HG03520 (cell line): ENCODE measurements around the gene ACAD10.
"Not testable (repeated sequence)": the region's sequence is repeated elsewhere in the genome, so short reads cannot be mapped to it uniquely, and the experiment has no call there.

Experiments used
- ATAC-seq: cut with Tn5 transposase; IDR thresholded peaks from one replicate; pipeline ENCODE4 v1.9.1; 2021; ENCODE audit warnings: mild to moderate bottlenecking, moderate library complexity; ENCODE audit not compliant: unreplicated experiment

Gene ACAD10

DNA sequence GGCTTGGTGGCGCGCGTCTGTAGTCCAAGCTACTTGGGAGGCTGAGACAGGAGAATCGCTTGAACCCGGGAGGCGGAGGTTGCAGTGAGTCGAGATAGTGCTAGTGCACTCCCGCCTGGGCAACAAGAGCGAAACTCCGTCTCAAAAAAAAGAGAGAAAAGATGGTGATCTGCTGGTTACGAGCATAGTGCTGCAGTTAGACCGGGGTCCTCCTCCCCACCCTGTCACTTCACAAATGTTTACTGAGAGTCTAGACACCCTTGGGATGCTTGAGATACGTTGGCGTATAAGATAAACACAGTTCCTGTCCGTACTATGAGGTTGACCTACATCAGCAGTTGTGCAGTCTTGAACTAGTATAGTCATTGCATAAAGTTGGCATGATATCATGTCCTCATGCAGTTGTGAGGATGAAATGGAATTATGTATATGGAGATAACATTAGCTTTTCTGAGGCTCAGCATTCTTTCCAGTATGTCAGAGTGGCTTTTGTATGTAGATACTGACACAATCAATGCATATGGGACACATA is 787 bp downstream of the ACAD10 start:
- ATAC-seq = no peak

DNA sequence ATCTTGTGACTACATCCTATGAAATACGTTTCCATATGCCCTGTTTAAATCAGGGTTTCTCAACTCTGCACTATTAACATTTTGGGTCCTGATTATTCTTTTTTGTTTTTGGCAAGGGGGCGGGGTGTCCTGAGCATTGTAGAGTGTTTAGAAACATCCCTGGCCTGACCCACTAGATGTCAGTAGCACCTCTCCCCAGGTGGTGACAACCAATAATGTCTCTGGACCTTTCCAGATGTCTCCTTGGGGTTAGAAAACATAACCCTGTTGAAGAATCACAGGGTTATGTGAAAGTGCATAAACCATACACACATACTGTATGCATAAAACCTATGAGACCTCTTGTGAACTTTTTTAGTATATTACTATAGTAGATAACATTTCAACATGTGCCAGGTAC is 1.4 kb downstream of the ACAD10 start:
- ATAC-seq = no peak

DNA sequence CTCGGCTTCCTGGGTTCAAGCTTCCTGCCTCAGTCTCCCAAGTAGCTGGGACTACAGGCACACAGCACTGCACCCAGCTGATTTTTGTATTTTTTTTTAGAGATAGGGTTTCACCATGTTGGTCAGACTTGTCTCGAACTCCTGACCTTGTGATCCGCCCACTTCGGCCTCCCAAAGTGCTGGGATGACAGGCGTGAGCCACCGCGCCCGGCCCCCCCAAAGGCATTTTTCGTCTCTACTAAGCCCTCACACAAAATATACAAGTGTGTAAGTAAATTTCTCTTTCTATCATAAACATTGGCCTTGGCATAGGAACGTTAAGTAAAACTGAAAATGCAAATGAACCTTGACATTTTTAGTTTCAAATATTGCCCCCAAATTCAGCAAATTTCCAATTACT is 2.1 kb downstream of the ACAD10 start:
- ATAC-seq = no peak

DNA sequence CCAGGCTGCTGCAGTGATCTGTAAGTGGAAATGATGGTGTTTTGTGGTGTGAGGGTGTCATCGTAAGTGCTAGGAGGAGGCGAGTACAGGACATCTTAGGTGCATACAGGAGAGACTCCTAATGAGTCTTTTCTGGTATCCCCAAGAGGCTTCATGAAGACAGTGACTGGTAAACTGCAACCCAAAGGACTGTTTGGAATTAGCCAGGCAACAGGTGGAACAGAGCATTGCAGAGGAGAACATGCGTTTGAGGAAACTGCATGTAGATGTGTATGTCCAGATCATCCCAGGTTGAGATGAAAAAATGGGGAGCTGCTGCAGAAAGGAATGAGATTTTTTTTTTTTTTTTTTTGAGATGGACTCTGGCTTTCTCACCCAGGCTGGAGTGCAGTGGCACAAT is 5.4 kb downstream of the ACAD10 start:
- no peak for ATAC-seq

DNA sequence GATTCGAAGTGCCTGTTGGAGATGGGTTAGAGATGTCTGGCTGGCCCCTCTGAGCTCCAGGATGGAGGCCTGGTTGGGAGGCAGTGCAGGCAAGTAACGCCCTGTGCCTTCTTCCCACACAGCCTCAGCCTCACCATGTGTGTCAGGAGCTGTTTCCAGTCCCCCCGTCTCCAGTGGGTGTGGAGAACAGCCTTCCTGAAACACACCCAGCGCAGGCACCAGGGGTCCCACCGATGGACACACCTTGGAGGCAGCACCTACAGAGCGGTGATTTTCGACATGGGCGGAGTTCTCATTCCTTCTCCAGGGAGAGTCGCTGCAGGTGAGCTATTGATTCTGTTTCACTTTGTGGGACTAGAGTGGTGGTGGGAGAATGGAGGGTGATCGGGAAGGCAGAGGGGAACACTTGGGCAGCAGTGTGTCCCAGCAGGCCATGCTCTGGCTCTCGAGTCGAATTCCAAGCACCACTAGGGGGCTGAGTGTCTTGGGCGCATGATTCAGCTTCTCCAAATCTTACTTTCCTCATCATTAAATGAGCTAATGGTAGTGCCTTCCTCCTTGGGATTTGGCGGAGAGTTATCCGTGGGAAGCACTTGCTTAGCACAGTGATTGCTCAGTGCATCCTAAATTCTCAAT is 6.8 kb downstream of the ACAD10 start:
- ATAC-seq = no peak

DNA sequence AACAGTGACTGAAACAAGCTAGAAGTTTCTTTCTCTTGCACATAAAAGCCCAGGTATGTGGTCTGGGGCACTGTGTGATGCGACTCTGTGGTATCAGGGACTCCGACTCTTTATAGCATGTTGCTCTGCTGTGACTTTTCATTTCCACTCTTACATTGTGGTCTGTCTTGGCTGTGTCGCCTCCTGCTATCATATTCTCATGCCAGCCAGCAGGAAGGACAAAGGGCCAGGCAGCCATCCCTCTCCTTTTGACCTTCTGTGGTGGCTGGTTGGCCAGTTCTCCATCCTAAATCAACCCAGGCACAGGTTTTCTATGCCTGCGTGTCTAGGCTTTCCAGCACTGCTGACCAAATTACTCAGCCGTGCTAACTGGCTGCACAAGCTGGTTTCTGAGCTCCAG is 8.0 kb downstream of the ACAD10 start:
- ATAC-seq = no peak

DNA sequence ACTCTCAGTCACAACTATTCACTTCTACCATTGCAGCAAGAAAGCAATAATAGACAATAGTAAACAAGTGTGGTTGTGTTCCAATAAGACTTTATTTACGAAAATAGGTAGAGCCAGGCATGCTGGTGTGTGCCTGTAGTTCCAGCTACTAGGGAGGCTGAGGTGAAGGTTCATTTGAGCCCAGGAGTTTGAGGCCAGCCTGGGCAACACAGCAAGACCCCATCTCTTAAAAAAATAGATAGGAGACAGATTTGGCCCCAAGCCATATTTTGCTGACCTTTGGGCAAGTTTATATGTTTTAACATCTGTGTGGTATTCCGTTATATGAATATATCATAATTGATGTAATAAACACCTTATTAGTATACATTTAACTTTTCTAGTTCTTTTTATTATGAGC is 14.1 kb downstream of the ACAD10 start:
- no peak for ATAC-seq

DNA sequence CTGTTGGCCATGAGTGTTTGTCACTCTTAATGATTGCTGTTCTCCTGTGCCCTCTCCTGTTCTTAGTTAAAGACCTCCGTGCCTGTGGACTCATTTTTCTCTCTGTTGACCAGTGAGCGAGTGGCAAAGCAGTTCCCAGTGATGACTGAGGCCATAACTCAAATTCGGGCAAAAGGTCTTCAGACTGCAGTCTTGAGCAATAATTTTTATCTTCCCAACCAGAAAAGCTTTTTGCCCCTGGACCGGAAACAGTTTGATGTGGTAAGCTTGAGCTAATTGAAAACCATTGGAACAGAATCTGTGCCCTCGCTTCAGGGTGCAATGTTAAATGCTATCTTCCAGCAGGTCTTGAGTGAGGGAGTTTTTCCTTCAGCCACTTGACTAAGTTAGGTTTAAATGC is 19.8 kb downstream of the ACAD10 start:
- ATAC-seq = no peak

DNA sequence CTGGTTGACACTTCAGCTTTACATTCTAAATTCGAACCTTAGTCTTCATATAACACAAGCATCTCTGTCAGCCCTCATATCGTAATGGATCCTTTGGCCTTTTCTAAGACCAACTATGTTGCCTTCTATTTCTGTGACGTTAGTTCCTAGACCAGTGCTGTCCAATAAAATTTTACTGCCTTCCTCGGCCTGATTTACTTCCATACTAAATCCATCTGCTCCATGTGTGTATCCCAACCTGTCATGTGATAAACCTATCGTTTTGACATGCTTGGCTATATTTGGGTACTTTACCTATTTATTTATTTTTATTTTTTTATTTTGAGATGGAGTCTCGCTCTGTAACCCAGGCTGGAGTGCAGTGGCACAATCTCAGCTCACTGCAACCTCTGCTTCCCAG is 20.3 kb downstream of the ACAD10 start:
- no peak for ATAC-seq

DNA sequence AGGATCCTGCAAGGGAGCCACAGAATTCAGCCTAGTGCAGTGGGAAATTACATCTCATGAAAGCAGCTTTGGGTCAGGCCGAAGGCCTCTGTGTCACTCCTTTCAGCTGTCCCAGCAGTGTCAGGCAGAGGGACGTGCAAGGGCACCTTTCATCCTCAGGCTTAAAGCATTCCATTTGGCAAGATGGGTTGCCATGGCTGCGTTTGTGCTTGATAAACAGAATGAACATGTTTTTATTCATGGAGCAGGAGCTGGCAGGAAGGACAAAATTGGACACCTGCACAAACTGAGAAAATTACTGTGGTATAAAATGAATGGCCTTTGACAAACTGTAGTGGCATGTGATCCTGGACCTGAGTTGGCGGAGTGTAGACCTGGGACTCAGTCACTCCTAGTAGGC is 29.4 kb downstream of the ACAD10 start:
- no peak for ATAC-seq

DNA sequence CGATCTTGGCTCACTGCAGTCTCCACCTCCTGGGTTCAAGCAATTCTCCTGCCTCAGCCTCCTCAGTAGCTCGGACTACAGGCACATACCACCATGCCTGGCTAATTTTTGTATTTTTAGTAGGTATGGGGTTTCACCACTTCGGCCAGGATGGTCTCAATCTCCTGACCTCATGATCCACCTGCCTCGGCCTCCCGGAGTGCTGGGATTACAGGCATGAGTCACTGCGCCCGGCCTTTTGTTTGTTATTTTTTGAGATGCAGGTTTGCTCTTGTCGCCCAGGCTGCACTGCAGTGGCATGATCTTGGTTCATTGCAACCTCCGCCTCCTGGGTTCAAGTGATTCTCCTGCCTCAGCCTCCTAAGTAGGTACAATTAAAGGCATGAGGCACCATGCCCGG is 33.5 kb downstream of the ACAD10 start:
- not testable (repeated sequence) for ATAC-seq

DNA sequence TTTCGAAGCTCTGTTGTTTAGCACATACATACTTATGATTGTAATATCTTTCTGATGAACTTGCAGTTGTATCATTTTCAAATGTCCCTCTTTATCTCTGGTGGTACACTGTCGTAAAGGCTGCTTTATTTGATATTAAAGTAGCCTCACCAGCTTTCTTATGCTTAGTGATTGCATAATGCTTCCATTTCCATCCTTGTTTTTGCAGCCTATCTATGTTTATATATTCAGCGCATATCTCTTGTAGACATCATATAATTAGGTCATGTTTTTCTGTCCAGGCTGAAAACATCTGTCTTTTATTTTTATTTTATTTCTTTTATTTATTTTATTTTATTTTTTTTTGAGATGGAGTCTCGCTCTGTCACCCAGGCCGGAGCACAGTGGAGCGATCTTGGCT is 34.6 kb downstream of the ACAD10 start:
- ATAC-seq = no peak

DNA sequence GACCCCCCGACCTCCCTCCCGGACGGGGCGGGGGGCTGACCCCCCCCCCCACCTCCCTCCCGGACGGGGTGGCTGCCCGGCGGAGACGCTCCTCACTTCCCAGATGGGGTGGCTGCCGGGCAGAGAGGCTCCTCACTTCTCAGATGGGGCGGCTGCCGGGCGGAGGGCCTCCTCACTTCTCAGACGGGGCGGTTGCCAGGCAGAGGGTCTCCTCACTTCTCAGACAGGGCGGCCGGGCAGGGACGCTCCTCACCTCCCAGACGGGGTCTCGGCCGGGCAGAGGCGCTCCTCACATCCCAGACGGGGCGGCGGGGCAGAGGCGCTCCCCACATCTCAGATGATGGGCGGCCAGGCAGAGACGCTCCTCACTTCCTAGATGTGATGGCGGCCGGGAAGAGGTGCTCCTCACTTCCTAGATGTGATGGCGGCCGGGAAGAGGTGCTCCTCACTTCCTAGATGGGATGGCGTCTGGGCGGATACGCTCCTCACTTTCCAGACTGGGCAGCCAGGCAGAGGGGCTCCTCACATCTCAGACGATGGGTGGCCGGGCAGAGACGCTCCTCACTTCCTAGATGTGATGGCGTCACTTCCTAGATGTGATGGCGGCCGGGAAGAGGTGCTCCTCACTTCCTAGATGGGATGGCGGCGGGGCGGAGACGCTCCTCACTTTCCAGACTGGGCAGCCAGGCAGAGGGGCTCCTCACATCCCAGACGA is 38.0 kb downstream of the ACAD10 start:
- ATAC-seq = not testable (repeated sequence)

DNA sequence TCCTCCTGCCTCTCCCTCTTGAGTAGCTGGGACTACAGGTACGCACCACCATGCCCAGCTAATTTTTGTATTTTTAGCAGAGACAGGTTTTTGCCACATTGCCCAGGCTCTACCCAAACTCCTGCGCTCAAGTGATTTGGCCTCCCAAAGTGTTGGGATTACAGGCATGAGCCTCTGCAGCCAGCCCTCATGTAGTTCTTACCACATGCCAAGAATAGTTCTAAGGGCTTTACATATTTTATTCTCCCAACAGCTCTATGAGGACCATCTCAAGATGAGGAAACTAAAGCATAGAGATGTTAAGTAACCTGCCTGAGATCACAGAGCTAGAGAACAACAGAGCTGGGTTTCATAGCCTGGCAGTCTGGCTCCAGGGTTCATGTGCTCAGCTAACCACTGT is 42.9 kb downstream of the ACAD10 start:
- no peak for ATAC-seq

DNA sequence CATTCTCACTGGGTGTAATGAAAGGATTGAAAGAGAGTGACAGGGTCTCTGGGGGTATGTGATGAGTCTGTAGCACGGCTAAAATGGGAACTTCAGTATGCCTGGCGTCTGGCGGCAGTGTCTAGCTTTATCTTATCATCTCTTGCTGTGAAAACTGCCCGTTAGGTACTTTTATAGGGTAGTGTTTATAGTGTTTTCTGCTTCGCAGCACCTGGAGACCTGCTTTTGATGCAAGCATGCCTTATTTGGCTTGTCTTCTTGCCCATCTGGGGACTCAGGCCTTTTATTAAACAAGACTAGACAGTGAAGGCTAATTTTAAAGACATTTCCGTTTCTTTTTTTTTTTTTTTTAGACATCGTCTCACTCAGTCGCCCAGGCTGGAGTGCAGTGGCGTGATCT is 44.6 kb downstream of the ACAD10 start:
- ATAC-seq = no peak

DNA sequence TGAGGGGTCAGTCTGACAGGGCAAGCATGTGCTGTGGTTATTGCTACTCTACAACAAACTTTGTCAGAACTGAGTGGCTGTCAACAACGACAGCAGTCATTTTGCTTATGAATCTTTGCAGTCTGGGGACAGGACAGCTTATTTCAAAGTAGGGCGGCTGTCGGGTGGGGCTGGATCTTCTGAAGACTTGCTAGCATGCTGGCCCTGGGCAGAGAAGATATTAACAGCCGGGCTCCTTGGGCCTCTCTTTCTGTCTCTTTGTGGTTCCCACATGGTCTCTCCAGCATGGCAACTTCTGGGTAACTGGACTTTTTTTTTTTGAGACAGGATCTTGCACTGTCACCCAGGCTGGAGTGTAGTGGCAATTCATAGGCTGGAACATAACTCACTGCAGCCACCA is 46.9 kb downstream of the ACAD10 start:
- ATAC-seq = no peak

DNA sequence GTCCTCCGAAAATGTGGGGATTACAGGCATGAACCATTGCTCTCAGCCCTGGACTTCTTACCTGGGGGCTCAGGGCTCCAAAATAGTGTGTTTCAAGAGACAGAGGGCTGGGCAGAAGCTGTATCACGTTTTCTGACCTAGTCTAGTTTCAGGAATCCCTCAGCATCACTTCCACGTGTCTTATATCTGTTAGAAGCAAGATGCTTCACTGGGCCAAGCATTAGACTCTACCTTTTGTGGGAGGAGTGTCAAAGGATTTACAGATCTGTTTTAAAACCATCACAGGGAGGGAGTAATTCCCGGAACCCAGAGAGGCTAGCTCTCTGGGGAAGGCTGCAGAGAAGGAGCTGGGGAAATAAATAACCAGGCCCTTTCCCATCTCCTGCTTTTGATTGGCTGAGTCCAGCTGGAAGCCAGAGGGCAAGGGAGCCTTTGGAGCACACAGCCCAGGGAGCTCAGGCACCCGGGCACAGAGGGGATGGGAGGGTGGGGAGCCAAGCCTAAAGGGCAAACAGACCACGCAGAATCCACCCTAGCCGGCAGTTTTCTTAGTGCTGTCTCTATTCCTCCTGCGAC is 47.6 kb downstream of the ACAD10 start:
- no peak for ATAC-seq

DNA sequence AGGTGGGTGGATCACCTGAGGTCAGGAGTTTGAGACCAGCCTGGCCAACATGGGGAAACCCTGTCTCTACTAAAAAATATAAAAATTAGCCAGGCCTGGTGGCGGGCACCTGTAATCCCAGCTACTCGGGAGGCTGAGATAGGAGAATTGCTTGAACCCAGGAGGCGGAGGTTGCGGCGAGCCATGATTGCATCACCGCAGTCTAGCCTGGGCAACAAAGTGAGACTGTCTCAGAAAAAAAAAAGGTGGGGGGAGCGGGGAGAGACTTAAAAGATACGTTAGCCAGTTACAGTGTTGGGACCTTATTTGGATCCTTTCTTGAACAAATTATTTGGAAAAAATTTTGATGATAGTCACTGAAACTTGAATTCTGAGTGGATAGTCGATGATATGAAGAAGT is 53.7 kb downstream of the ACAD10 start:
- not testable (repeated sequence) for ATAC-seq

DNA sequence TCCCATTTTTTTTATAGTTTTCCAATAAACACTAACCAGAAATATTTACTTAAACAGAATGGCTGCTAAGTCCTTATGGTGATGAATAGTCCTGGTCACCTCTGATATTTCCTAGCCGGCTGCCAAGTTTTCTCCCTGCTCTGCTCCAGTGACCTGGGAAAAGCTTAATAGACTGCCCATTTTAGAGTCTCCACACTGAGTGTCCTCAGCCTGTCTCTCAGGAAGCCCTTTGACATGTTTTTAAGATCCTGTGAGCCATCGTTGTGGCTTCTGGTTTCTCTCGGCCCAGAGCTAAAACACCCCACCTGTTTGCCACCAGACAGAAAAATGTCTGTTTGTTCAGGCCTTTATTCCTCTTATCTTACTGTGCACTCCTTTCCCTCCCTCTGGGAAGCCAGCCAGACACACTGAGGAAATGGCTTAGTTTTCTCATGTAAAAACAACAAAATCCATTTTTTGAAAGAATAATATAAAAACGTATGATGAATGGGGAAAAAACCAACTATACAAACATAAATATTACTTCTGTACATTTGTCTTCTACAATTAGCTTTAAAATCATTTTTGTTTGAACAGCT is 55.5 kb downstream of the ACAD10 start:
- ATAC-seq = no peak

DNA sequence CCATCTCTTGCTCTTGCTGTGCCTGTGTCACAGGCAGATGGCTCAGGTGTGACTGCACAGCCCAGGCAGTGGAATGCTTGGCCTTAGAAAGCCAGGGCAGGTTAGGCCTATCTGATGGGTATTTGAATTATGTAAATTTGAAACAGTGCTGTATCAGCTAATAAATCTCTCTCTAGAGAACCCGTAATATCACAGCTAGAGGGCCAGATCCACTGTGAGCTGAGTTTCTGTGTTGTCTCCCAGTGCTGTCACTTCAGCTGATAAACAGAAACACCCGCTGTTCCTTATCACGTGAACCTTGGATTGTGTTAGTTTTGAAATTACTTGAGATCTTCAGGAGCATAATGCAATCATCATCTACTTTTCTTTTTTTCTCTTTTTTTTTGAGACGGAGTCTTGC is 59.4 kb downstream of the ACAD10 start:
- ATAC-seq = no peak

DNA sequence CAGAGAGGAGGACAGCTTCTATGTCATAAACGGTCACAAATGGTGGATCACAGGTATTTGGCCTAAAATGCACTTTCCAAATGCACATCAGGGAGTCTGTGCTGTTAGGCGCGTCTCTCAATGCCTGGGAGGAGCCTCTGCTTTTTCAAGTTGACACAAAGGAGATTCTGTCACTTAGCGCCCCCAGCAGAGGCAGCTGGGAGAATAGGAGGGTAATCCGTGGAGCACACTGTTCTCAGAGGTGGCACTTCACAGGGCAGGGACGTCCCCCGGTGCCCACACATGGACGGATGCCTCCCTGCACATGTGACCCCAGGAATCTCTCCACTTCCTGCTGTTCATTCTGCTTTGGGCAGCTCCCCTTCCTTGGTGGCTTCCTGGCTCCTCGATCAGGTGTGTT is 61.5 kb downstream of the ACAD10 start:
- ATAC-seq = no peak

DNA sequence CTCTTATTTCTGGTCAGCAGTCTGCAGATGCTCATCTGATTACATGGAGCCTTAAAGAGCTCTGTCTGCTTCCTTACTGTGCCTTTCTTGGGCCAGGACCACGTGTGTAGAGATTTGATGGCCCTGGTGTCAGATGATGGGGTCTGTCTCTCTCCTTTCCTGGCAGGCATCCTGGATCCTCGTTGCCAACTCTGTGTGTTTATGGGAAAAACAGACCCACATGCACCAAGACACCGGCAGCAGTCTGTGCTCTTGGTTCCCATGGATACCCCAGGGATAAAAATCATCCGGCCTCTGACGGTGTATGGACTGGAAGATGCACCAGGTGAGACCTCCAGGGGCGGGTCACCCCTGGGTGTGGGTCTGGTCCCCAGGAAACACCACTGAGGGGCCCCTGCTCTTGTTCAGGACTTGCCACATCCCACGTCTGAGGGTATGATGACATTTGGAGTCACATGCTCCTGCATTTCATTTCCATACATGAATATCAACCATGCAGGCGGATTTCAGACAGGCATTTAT is 62.4 kb downstream of the ACAD10 start:
- ATAC-seq = no peak
